ENCODE data around the gene GDNF. TPM values are rescaled to one million over a fixed set of nuclear protein-coding genes. Genes with fewer than 3 reads are reported as not detected.
"Not testable (repeated sequence)": the region's sequence is repeated elsewhere in the genome, so short reads cannot be mapped to it uniquely, and the experiment has no call there.

The GDNF gene
- polyA plus RNA-seq, 2 donors, result 0.11 to 0.20 TPM

GRCh38 chr5:37871023-37871815 is 31.4 kb upstream of the GDNF start:
- H3K27ac ChIP-seq (ENCODE audit: low read depth in 2 of 2, low read length in 1 of 2), result no peak overlapping the region
- no peak overlapping the region for H3K4me3 ChIP-seq (ENCODE audit: low read depth in 1 of 2, low read length in 2 of 2)
- no peaks in the 10 kb centered on the region for H3K4me1 ChIP-seq (ENCODE audit: control insufficient read depth in 2 of 2, insufficient read depth in 2 of 2, low read length in 1 of 2)
- H3K36me3 ChIP-seq (ENCODE audit: control insufficient read depth in 2 of 2, insufficient read depth in 2 of 2, low read length in 1 of 2), result no peaks in the 10 kb centered on the region
- no peaks in the 10 kb centered on the region for H3K27me3 ChIP-seq (ENCODE audit: control insufficient read depth in 1 of 2, insufficient read depth in 2 of 2, low read length in 2 of 2)
- WGBS, 2 donors, result 82% methylated on average over 7 of the region's 7 CpGs
- H3K9me3 ChIP-seq (ENCODE audit: control insufficient read depth in 2 of 2, insufficient read depth in 1 of 2, low read depth in 1 of 2, low read length in 1 of 2), result no peaks in the 10 kb centered on the region

GRCh38 chr5:37869216-37869615 is 29.4 kb upstream of the GDNF start:
- Histone ChIP-seq H3K9me3 (ENCODE audit: control insufficient read depth in 2 of 2, insufficient read depth in 1 of 2, low read depth in 1 of 2, low read length in 1 of 2) (no peaks in the 10 kb centered on the region), H3K36me3 (ENCODE audit: control insufficient read depth in 2 of 2, insufficient read depth in 2 of 2, low read length in 1 of 2) (no peaks in the 10 kb centered on the region), H3K27me3 (ENCODE audit: control insufficient read depth in 1 of 2, insufficient read depth in 2 of 2, low read length in 2 of 2) (no peaks in the 10 kb centered on the region), H3K4me1 (ENCODE audit: control insufficient read depth in 2 of 2, insufficient read depth in 2 of 2, low read length in 1 of 2) (no peaks in the 10 kb centered on the region), H3K27ac (ENCODE audit: low read depth in 2 of 2, low read length in 1 of 2) (no peak overlapping the region), H3K4me3 (ENCODE audit: low read depth in 1 of 2, low read length in 2 of 2) (no peak overlapping the region)
- 77 to 87% methylated on average over 2 of the region's 2 CpGs for WGBS, 2 donors

GRCh38 chr5:37867654-37868053 is 27.8 kb upstream of the GDNF start:
- Histone ChIP-seq H3K4me3 (ENCODE audit: low read depth in 1 of 2, low read length in 2 of 2) (no peak overlapping the region), H3K9me3 (ENCODE audit: control insufficient read depth in 2 of 2, insufficient read depth in 1 of 2, low read depth in 1 of 2, low read length in 1 of 2) (no peaks in the 10 kb centered on the region), H3K27ac (ENCODE audit: low read depth in 2 of 2, low read length in 1 of 2) (no peak overlapping the region), H3K4me1 (ENCODE audit: control insufficient read depth in 2 of 2, insufficient read depth in 2 of 2, low read length in 1 of 2) (no peaks in the 10 kb centered on the region), H3K36me3 (ENCODE audit: control insufficient read depth in 2 of 2, insufficient read depth in 2 of 2, low read length in 1 of 2) (no peaks in the 10 kb centered on the region), H3K27me3 (ENCODE audit: control insufficient read depth in 1 of 2, insufficient read depth in 2 of 2, low read length in 2 of 2) (no peaks in the 10 kb centered on the region)
- WGBS, 2 donors, result 56 to 67% methylated on average over 3 of the region's 3 CpGs

GRCh38 chr5:37862907-37863306 is 23.1 kb upstream of the GDNF start:
- H3K9me3 ChIP-seq (ENCODE audit: control insufficient read depth in 2 of 2, insufficient read depth in 1 of 2, low read depth in 1 of 2, low read length in 1 of 2); H3K27ac ChIP-seq (ENCODE audit: low read depth in 2 of 2, low read length in 1 of 2); H3K36me3 ChIP-seq (ENCODE audit: control insufficient read depth in 2 of 2, insufficient read depth in 2 of 2, low read length in 1 of 2); H3K4me3 ChIP-seq (ENCODE audit: low read depth in 1 of 2, low read length in 2 of 2); H3K27me3 ChIP-seq (ENCODE audit: control insufficient read depth in 1 of 2, insufficient read depth in 2 of 2, low read length in 2 of 2); H3K4me1 ChIP-seq (ENCODE audit: control insufficient read depth in 2 of 2, insufficient read depth in 2 of 2, low read length in 1 of 2): not testable (repeated sequence)
- WGBS, 2 donors, result 87 to 90% methylated on average over 1 of the region's 1 CpG

- H3K4me1 ChIP-seq (ENCODE audit: control insufficient read depth in 2 of 2, insufficient read depth in 2 of 2, low read length in 1 of 2), result no peaks in the 10 kb centered on the region
- H3K27ac ChIP-seq (ENCODE audit: low read depth in 2 of 2, low read length in 1 of 2), result no peak overlapping the region
- H3K27me3 ChIP-seq (ENCODE audit: control insufficient read depth in 1 of 2, insufficient read depth in 2 of 2, low read length in 2 of 2), result no peaks in the 10 kb centered on the region
- no peak overlapping the region for H3K4me3 ChIP-seq (ENCODE audit: low read depth in 1 of 2, low read length in 2 of 2)
- no peaks in the 10 kb centered on the region for H3K36me3 ChIP-seq (ENCODE audit: control insufficient read depth in 2 of 2, insufficient read depth in 2 of 2, low read length in 1 of 2)
- no peaks in the 10 kb centered on the region for H3K9me3 ChIP-seq (ENCODE audit: control insufficient read depth in 2 of 2, insufficient read depth in 1 of 2, low read depth in 1 of 2, low read length in 1 of 2)
- 47 to 58% methylated on average over 3 of the region's 3 CpGs for WGBS, 2 donors
Observed at GRCh38 chr5:37860206-37860605, 20.4 kb upstream of the GDNF start.

- H3K4me1 ChIP-seq (ENCODE audit: control insufficient read depth in 2 of 2, insufficient read depth in 2 of 2, low read length in 1 of 2), result no peaks in the 10 kb centered on the region
- no peak overlapping the region for H3K4me3 ChIP-seq (ENCODE audit: low read depth in 1 of 2, low read length in 2 of 2)
- no peaks in the 10 kb centered on the region for H3K9me3 ChIP-seq (ENCODE audit: control insufficient read depth in 2 of 2, insufficient read depth in 1 of 2, low read depth in 1 of 2, low read length in 1 of 2)
- no peak overlapping the region for H3K27ac ChIP-seq (ENCODE audit: low read depth in 2 of 2, low read length in 1 of 2)
- no peaks in the 10 kb centered on the region for H3K27me3 ChIP-seq (ENCODE audit: control insufficient read depth in 1 of 2, insufficient read depth in 2 of 2, low read length in 2 of 2)
- no peaks in the 10 kb centered on the region for H3K36me3 ChIP-seq (ENCODE audit: control insufficient read depth in 2 of 2, insufficient read depth in 2 of 2, low read length in 1 of 2)
- WGBS, 2 donors, result 60 to 63% methylated on average over 4 of the region's 4 CpGs
Observed at GRCh38 chr5:37859805-37860204, 20.0 kb upstream of the GDNF start.

- Histone ChIP-seq H3K27me3 (ENCODE audit: control insufficient read depth in 1 of 2, insufficient read depth in 2 of 2, low read length in 2 of 2) (no peaks in the 10 kb centered on the region), H3K27ac (ENCODE audit: low read depth in 2 of 2, low read length in 1 of 2) (no peak overlapping the region), H3K4me1 (ENCODE audit: control insufficient read depth in 2 of 2, insufficient read depth in 2 of 2, low read length in 1 of 2) (no peaks in the 10 kb centered on the region), H3K4me3 (ENCODE audit: low read depth in 1 of 2, low read length in 2 of 2) (no peak overlapping the region), H3K36me3 (ENCODE audit: control insufficient read depth in 2 of 2, insufficient read depth in 2 of 2, low read length in 1 of 2) (no peaks in the 10 kb centered on the region), H3K9me3 (ENCODE audit: control insufficient read depth in 2 of 2, insufficient read depth in 1 of 2, low read depth in 1 of 2, low read length in 1 of 2) (no peaks in the 10 kb centered on the region)
Observed at GRCh38 chr5:37858250-37858649, 18.4 kb upstream of the GDNF start.

- no peaks in the 10 kb centered on the region for H3K27me3 ChIP-seq (ENCODE audit: control insufficient read depth in 1 of 2, insufficient read depth in 2 of 2, low read length in 2 of 2)
- no peaks in the 10 kb centered on the region for H3K4me1 ChIP-seq (ENCODE audit: control insufficient read depth in 2 of 2, insufficient read depth in 2 of 2, low read length in 1 of 2)
- no peaks in the 10 kb centered on the region for H3K36me3 ChIP-seq (ENCODE audit: control insufficient read depth in 2 of 2, insufficient read depth in 2 of 2, low read length in 1 of 2)
- H3K9me3 ChIP-seq (ENCODE audit: control insufficient read depth in 2 of 2, insufficient read depth in 1 of 2, low read depth in 1 of 2, low read length in 1 of 2), result no peaks in the 10 kb centered on the region
- H3K4me3 ChIP-seq (ENCODE audit: low read depth in 1 of 2, low read length in 2 of 2), result no peak overlapping the region
- 50 to 69% methylated on average over 1 of the region's 1 CpG for WGBS, 2 donors
- H3K27ac ChIP-seq (ENCODE audit: low read depth in 2 of 2, low read length in 1 of 2), result no peak overlapping the region
Observed at GRCh38 chr5:37857696-37858095, 17.9 kb upstream of the GDNF start.

- Histone ChIP-seq H3K27ac (ENCODE audit: low read depth in 2 of 2, low read length in 1 of 2) (no peak overlapping the region), H3K9me3 (ENCODE audit: control insufficient read depth in 2 of 2, insufficient read depth in 1 of 2, low read depth in 1 of 2, low read length in 1 of 2) (no peaks in the 10 kb centered on the region), H3K27me3 (ENCODE audit: control insufficient read depth in 1 of 2, insufficient read depth in 2 of 2, low read length in 2 of 2) (no peaks in the 10 kb centered on the region), H3K36me3 (ENCODE audit: control insufficient read depth in 2 of 2, insufficient read depth in 2 of 2, low read length in 1 of 2) (no peaks in the 10 kb centered on the region), H3K4me3 (ENCODE audit: low read depth in 1 of 2, low read length in 2 of 2) (no peak overlapping the region), H3K4me1 (ENCODE audit: control insufficient read depth in 2 of 2, insufficient read depth in 2 of 2, low read length in 1 of 2) (no peaks in the 10 kb centered on the region)
- WGBS, 2 donors, result 93 to 95% methylated on average over 3 of the region's 3 CpGs
Observed at GRCh38 chr5:37855438-37855837, 15.6 kb upstream of the GDNF start.

- no peaks in the 10 kb centered on the region for H3K36me3 ChIP-seq (ENCODE audit: control insufficient read depth in 2 of 2, insufficient read depth in 2 of 2, low read length in 1 of 2)
- H3K4me3 ChIP-seq (ENCODE audit: low read depth in 1 of 2, low read length in 2 of 2), result no peak overlapping the region
- WGBS, 2 donors, result 85 to 90% methylated on average over 4 of the region's 4 CpGs
- H3K27ac ChIP-seq (ENCODE audit: low read depth in 2 of 2, low read length in 1 of 2), result no peak overlapping the region
- peaks cover 0 to 3% of the 10 kb centered on the region in 2 donors for H3K9me3 ChIP-seq (ENCODE audit: control insufficient read depth in 2 of 2, insufficient read depth in 1 of 2, low read depth in 1 of 2, low read length in 1 of 2)
- peaks cover 0 to 2% of the 10 kb centered on the region in 2 donors for H3K4me1 ChIP-seq (ENCODE audit: control insufficient read depth in 2 of 2, insufficient read depth in 2 of 2, low read length in 1 of 2)
- H3K27me3 ChIP-seq (ENCODE audit: control insufficient read depth in 1 of 2, insufficient read depth in 2 of 2, low read length in 2 of 2), result no peaks in the 10 kb centered on the region
Observed at GRCh38 chr5:37851305-37851704, 11.5 kb upstream of the GDNF start.

All from esophagus (tissue), 2 donors.